B cell (primary cell): ENCODE results near the gene CTRB2.

ENCODE experiments used
- EZH2 ChIP-seq: IDR thresholded peaks from 2 replicates; pipeline ENCODE4 v1.6.1; 2012; ENCODE audit warnings: borderline replicate concordance, low read depth, mild to moderate bottlenecking, moderate library complexity, low read length; ENCODE audit not compliant: insufficient read depth, poor library complexity, severe bottlenecking
- TF ChIP-seq, protein P1 (sequence below): fragments of 200-600 bp; IDR thresholded peaks from one replicate; pipeline ENCODE4 v1.8.0; 2022; ENCODE audit warnings: antibody characterized with exemption, mild to moderate bottlenecking

- TF ChIP-seq, protein P1, sequence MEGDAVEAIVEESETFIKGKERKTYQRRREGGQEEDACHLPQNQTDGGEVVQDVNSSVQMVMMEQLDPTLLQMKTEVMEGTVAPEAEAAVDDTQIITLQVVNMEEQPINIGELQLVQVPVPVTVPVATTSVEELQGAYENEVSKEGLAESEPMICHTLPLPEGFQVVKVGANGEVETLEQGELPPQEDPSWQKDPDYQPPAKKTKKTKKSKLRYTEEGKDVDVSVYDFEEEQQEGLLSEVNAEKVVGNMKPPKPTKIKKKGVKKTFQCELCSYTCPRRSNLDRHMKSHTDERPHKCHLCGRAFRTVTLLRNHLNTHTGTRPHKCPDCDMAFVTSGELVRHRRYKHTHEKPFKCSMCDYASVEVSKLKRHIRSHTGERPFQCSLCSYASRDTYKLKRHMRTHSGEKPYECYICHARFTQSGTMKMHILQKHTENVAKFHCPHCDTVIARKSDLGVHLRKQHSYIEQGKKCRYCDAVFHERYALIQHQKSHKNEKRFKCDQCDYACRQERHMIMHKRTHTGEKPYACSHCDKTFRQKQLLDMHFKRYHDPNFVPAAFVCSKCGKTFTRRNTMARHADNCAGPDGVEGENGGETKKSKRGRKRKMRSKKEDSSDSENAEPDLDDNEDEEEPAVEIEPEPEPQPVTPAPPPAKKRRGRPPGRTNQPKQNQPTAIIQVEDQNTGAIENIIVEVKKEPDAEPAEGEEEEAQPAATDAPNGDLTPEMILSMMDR: no peak
- no peak for TF ChIP-seq EZH2
Observed at GRCh38 chr16:75252946-75253911, 46.3 kb upstream of the CTRB2 start.
